GM03348 (cell line): Measurements from ENCODE around the gene TAOK3.

Source experiments
- DNase-seq: peaks from one replicate; pipeline ENCODE4 v3.0.0; 2012; ENCODE audit warnings: low spot score

Gene TAOK3

GRCh38 chr12:118206107-118206412 lies 166.6 kb downstream of the TAOK3 start:
- no peak for DNase-seq

GRCh38 chr12:118193958-118194357 lies 178.7 kb downstream of the TAOK3 start:
- DNase-seq, result no peak

DNA sequence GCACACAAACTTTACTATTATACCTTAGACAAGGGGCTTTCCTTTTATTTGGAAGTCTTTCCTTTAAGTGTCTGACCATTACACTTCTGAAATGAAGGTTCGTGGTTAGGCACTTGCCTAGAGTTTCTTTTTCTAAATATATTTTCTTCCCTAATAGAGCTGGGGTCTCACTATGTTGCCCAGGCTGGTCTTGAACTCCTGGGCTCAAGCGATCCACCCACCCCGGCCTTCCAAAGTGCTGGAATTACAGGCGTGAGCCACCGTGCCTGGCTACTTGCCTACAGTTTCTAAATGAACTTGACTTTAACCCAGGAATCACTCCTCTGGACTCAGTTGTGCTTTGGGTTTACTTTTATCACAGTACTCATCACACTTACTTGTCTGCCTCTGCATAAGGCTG lies 179.2 kb downstream of the TAOK3 start:
- no peak for DNase-seq

- DNase-seq, result peak; percentile 19
Measured at GRCh38 chr12:118190266-118190665, 182.4 kb downstream of the TAOK3 start.

DNA sequence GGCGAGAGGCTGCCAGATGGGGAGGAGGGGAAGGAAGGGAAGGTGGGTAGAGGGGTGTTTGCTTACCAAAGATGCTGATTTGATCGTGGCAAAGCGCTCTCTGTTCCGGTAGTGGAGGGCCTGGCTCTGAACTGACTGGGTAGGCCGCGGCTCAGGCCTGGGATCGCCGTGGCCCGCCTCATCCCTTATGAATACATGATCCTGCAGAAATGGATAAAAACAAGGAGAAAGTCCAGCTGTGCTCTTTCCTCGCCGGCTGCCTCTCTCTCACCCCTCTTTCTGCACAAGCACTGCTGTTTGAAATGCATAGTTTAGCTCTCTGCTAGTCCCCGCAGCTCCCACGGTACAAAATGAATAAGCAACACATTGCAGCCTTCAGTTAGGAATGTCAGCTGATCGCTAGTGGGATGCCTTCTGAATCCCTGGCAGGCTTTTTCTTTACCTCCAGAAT lies 182.9 kb downstream of the TAOK3 start:
- peak; percentile 47 for DNase-seq

GRCh38 chr12:118188690-118189371 lies 183.9 kb downstream of the TAOK3 start:
- peak; percentile 37 for DNase-seq

GRCh38 chr12:118187751-118188435 lies 184.8 kb downstream of the TAOK3 start:
- DNase-seq, result no peak

DNA sequence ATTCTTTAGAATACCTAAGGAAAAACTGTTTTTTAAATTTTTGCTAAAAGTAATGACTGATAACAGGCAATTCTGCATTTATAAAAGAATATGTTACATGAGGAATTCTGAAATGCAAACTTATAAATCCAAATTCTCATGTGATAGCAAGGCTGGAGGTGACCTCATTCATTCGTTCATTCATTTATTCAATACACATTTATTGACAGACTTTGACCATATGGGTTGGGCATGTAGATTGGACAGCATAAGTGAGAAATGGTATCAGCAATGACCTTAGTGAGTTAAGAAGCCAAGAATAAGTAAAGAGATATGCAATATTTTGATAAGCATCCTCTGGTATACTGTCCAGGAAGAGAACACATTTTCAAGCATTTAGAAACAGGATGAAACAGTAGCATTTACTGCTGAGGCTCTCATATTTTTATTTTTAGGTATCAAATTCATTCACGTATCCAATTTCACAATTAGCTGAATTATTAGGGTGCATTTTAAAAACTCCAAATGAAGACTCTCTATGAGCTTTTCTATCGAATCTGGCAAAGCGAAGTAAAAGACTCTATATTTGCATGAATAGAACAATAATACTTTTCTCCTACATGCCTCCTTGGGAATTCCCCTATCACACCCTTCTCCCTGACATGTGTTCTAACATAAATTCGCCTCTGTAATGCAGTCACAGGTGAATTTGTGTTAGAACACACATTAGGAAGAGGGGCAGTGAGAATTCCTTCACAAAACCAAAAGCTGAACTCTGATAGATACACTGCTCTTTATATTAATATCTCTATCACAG lies 186.9 kb downstream of the TAOK3 start:
- DNase-seq, result no peak

DNA sequence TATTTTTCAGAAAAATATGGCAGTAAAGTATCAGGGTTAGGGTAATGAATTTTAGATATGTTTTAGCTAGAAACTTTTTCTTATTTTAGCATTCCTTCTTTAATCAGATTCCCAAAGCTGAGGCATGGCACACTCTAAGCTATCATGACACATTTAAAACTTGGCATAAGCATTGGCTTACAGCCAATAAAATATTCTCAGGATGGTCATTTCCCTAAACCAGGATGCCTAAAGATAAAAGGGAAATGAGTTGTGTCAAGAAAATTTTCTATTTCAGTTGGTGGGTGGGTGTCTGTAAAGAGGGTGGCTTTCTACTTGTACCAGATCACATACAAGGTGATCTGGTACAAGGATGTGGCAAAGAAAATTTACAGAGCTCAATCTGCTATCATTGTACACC lies 189.0 kb downstream of the TAOK3 start:
- DNase-seq, result no peak

GRCh38 chr12:118183155-118183554 lies 189.6 kb downstream of the TAOK3 start:
- no peak for DNase-seq

- no peak for DNase-seq
Measured at GRCh38 chr12:118175823-118176447, 196.8 kb downstream of the TAOK3 start.

GRCh38 chr12:118166946-118167345 lies 205.8 kb downstream of the TAOK3 start:
- DNase-seq, result no peak

GRCh38 chr12:118164798-118165486 lies 207.8 kb downstream of the TAOK3 start:
- peak; percentile 54 for DNase-seq

- no peak for DNase-seq
Measured at GRCh38 chr12:118160536-118160935, 212.2 kb downstream of the TAOK3 start.

GRCh38 chr12:118151755-118152154 lies 221.0 kb downstream of the TAOK3 start:
- no peak for DNase-seq

DNA sequence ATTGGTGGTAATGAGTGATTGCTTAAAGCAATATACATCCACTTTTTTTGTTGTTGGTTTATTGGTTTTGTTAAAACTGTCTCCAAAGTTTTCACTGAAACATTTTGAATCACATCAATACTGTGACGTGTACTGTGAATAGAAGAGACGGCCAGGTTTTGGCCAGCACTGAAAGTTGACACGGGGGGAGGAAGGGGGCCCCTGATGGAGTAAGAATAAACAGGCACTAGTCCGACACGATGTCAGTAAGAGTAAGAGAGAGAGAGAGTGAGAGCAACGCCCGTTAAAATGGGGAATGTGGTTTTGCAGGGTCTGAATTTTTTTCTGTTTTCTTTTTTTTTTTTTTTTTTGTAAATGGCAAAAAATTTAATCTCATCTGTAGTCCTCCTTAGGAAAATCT lies 222.1 kb downstream of the TAOK3 start:
- DNase-seq, result no peak

- no peak for DNase-seq
Measured at GRCh38 chr12:118148287-118148686, 224.4 kb downstream of the TAOK3 start.

DNA sequence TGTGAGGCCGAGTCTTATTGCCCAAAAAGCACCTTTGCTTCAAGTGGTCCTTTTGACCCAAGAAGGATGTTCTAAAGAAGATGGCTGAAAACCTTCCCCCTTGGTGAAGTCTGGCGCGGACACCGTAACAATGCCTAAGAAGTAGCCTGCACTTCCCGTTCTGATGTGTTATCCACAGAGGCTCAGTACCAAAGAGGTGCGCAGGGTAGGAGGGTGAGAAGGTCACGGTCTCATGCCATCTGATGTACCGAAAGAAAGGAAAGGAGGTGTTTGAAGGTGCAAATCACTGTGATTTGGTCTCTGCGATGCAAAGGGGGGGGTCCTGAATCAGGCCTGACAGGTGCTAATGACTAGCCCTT lies 226.9 kb downstream of the TAOK3 start:
- no peak for DNase-seq

DNA sequence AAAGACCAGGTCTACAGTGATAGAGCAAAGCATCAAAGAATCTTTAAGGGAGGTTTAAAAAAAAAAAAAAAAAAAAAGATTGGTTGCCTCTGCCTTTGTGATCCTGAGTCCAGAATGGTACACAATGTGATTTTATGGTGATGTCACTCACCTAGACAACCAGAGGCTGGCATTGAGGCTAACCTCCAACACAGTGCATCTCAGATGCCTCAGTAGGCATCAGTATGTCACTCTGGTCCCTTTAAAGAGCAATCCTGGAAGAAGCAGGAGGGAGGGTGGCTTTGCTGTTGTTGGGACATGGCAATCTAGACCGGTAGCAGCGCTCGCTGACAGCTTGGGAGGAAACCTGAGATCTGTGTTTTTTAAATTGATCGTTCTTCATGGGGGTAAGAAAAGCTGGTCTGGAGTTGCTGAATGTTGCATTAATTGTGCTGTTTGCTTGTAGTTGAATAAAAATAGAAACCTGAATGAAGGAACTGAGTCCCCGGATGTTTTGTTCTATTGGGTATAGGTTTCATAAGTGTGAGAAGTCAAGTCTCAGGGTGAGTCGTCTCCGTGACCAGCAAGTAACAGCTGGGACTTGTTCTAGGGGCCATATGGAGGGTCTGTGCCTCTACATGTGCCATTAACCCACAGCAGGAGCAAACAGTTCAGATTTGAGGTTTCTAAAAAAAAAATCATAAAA lies 227.5 kb downstream of the TAOK3 start:
- DNase-seq, result no peak

DNA sequence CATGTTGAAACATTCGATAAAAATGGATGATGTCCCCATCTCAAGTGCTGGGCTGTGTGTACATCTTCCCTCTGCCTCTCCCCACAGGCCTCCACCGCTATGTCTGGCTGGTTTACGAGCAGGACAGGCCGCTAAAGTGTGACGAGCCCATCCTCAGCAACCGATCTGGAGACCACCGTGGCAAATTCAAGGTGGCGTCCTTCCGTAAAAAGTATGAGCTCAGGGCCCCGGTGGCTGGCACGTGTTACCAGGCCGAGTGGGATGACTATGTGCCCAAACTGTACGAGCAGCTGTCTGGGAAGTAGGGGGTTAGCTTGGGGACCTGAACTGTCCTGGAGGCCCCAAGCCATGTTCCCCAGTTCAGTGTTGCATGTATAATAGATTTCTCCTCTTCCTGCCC lies 228.2 kb downstream of the TAOK3 start:
- no peak for DNase-seq

- no peak for DNase-seq
Measured at GRCh38 chr12:118140825-118141224, 231.9 kb downstream of the TAOK3 start.
